Measurements from ENCODE around the gene C3. TPM values are rescaled to one million over a fixed set of nuclear protein-coding genes. Genes with fewer than 3 reads are reported as not detected.
A peak's percentile ranks its signal among the peaks of the same experiment; 100 is the strongest.

The C3 gene
- total and polyA plus RNA-seq, 2 of the 13 experiments (the other 11 are each of a cell fraction or from before 2014, with no cell fraction given): 1,455 to 6,272 TPM

- TF ChIP-seq ZNF296 (CRISPR knock-in tag; conservative IDR thresholded peaks at IDR 0.05): no peak
- TF ChIP-seq ZNF547 (CRISPR knock-in tag; IDR thresholded peaks at IDR 0.05): no peak
- TF ChIP-seq SMARCE1 (IDR thresholded peaks at IDR 0.05; ENCODE audit: borderline replicate concordance): no peak
- TF ChIP-seq ZNF335 (CRISPR knock-in tag; IDR thresholded peaks at IDR 0.05): no peak
- no peak for TF ChIP-seq MIER3 (CRISPR knock-in tag; IDR thresholded peaks at IDR 0.05; ENCODE audit: borderline replicate concordance)
- TF ChIP-seq STAG1 (CRISPR knock-in tag; IDR thresholded peaks at IDR 0.05): no peak
- TF ChIP-seq FOXC1 (CRISPR knock-in tag; IDR thresholded peaks at IDR 0.05; ENCODE audit: borderline replicate concordance): no peak
- no peak for TF ChIP-seq AKNA (CRISPR knock-in tag; IDR thresholded peaks at IDR 0.05; ENCODE audit: borderline replicate concordance)
- no peak for TF ChIP-seq RBM39 (IDR thresholded peaks at IDR 0.05; ENCODE audit: low read depth, low read length, poor library complexity, severe bottlenecking)
- TF ChIP-seq KLF15 (CRISPR knock-in tag; IDR thresholded peaks at IDR 0.05; ENCODE audit: borderline replicate concordance): no peak
- TF ChIP-seq TOPORS (CRISPR knock-in tag; IDR thresholded peaks at IDR 0.05): no peak
- no peak for TF ChIP-seq RFX3 (CRISPR knock-in tag; IDR thresholded peaks at IDR 0.05)
- peak; percentile 35; the same call in 1 of the 2 replicates for TF ChIP-seq ZNF687 (CRISPR knock-in tag; IDR thresholded peaks at IDR 0.05)
- TF ChIP-seq JUN (CRISPR knock-in tag; IDR thresholded peaks at IDR 0.05): no peak
- TF ChIP-seq, protein P1, sequence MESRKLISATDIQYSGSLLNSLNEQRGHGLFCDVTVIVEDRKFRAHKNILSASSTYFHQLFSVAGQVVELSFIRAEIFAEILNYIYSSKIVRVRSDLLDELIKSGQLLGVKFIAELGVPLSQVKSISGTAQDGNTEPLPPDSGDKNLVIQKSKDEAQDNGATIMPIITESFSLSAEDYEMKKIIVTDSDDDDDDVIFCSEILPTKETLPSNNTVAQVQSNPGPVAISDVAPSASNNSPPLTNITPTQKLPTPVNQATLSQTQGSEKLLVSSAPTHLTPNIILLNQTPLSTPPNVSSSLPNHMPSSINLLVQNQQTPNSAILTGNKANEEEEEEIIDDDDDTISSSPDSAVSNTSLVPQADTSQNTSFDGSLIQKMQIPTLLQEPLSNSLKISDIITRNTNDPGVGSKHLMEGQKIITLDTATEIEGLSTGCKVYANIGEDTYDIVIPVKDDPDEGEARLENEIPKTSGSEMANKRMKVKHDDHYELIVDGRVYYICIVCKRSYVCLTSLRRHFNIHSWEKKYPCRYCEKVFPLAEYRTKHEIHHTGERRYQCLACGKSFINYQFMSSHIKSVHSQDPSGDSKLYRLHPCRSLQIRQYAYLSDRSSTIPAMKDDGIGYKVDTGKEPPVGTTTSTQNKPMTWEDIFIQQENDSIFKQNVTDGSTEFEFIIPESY (CRISPR knock-in tag; IDR thresholded peaks at IDR 0.05): no peak
- TF ChIP-seq, protein P2, sequence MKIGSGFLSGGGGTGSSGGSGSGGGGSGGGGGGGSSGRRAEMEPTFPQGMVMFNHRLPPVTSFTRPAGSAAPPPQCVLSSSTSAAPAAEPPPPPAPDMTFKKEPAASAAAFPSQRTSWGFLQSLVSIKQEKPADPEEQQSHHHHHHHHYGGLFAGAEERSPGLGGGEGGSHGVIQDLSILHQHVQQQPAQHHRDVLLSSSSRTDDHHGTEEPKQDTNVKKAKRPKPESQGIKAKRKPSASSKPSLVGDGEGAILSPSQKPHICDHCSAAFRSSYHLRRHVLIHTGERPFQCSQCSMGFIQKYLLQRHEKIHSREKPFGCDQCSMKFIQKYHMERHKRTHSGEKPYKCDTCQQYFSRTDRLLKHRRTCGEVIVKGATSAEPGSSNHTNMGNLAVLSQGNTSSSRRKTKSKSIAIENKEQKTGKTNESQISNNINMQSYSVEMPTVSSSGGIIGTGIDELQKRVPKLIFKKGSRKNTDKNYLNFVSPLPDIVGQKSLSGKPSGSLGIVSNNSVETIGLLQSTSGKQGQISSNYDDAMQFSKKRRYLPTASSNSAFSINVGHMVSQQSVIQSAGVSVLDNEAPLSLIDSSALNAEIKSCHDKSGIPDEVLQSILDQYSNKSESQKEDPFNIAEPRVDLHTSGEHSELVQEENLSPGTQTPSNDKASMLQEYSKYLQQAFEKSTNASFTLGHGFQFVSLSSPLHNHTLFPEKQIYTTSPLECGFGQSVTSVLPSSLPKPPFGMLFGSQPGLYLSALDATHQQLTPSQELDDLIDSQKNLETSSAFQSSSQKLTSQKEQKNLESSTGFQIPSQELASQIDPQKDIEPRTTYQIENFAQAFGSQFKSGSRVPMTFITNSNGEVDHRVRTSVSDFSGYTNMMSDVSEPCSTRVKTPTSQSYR (CRISPR knock-in tag; IDR thresholded peaks at IDR 0.05; ENCODE audit: borderline replicate concordance): no peak
Observed at GRCh38 chr19:6765738-6766356, 45.4 kb upstream of the C3 start (continued).
